Ecto neural progenitor cell (in vitro differentiated cells): ENCODE results near the gene SCNM1.
"Not testable (repeated sequence)": the region's sequence is repeated elsewhere in the genome, so short reads cannot be mapped to it uniquely, and the experiment has no call there.

Source experiments
- DNase-seq: peaks from one replicate; pipeline ENCODE4 v3.0.0-alpha.2; 2018; ENCODE audit warnings: low spot score

Gene SCNM1

DNA sequence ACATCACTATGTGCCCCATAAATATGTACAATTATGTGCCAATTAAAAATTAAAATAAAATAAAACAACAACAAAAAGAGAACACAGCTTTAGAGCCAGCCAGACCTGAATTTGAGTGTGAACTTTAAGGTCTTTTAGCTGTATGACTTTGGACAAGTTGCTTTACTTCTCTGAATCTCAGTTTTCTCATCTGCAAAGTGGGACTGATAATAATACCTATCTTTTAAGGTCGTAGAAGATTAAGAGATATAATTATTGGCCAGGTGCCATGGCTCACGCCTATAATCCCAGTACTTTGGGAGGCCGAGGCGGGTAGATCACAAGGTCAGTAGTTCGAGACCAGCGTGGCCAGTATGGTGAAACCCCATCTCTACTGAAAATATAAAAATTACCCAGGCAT is 27.4 kb downstream of the SCNM1 start:
- no peak for DNase-seq

DNA sequence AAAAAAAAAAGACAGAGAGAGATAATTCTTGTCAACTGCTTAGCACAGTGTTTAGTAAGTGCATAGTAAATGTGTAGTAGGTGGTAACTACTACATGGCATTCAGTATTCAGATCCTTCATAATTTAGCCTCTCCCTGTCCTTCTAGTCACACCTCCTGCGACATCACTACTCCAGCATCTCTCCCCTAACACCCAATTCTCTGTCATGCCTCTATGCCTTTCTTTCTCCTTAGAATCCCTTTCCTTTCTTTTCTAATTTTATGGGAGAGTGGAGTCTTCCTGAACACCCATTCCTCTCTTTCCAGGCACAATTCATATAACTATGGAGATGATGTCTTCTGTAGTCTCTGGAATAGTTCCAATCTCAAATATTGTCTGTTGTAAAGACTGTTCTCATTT is 27.9 kb downstream of the SCNM1 start:
- DNase-seq: no peak

DNA sequence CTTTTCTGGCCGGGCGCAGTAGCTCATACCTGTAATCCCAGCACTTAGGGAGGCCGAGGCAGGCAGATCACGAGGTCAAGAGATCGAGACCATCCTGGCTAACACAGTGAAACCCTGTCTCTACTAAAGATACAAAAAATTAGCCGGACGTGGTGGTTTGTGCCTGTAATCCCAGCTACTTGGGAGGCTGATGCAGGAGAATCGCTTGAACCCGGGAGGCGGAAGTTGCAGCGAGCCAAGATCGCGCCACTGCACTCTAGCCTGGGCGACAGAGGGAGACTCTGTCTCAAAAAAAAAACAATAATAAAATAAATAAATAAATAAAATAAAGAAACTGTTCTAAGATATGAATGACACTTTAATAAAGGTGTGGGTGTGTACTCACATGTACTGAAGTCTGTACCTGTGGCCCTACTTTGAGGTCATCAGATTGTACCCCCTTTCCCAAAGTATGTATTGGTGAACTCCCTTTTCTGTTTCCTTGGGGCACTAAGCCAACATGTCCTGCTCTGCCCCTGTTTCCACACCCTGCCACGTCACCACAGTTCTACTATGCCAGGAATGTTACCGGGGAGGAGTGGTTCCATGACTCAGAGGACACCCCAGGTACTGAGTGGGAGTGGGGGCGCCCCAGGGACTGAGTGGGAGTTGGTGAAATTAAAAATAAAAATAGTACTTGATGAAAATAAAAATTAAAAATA is 29.1 kb downstream of the SCNM1 start:
- DNase-seq: not testable (repeated sequence)

DNA sequence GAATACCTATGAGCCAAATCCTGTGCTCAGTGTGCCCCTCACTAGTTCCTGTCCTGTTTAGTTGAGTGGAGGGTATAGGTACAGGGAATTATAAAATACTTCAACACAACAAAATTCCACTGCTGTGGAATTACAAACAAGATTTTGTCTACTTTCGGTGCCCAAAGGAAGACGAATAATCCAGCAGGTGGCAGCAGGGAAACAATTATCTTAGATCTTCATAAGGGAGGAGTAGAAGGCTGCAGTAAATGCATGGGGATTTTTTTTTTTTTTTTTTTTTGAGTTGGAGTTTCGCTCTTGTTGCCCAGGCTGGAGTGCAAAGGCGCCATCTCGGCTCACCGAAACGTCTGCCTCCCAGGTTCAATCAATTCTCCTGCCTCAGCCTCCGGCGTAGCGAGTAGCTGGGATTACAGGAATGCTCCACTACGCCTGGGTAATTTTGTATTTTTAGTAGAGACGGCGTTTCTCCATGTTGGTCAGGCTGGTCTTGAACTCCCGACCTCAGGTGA is 30.4 kb downstream of the SCNM1 start:
- DNase-seq: peak; percentile 52

DNA sequence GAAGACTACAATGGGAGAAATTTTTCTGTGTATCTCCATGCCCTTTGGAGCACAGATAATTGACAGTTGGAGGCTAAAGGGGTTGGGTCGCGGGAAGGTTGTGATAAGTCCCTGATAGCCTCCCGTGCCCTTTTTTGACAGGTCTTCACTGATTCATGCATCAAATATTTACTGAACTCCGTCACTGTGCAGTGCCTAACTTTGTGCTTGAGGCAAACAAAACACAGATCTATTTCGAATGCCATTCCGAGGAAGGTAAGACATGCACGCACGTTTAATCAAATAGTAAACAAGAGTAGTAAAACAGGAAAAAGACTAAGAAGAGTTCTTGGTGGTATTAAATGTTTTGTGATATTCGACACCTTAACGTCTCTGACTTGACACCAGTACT is 31.9 kb downstream of the SCNM1 start:
- DNase-seq: no peak

DNA sequence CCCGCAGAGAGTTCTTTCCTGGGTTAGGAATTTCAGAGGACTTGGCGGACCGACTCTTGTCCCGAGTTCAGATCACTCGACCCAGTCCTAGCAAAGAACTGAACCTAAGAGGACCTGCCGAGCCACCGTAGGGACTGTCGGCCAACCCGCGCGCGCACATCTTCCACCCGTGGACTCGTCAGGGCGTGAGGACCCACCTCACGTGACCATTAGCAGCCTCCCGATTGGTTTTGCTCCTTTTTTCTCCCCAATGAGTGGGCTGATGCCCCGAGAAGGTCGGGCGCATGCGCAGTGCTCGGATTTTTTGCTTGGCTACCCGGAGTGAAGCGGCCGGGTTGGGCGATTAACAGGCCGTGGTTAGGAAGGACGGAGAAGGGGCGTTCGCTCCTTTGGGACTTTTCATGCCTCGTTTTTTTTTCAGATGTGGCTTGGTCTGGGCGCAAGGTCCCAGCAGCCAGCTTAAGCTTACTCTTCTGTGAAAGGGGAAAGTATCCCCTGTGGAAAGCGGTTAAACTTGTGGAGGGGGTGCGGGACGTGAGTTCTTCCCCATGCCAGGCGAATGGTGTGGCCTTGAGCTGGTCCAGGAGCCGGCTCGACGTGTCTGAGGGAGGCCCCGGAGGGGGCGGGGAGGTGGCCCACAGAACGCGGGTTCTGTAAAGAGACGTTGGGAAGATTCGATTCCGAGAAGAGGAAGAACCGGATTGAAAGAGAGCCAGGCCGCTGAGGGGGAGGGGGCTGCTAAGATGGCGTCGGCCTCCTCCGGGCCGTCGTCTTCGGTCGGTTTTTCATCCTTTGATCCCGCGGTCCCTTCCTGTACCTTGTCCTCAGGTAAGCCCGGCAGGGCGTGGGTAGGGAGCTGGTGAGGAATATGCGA is 32.5 kb downstream of the SCNM1 start, which contains the start of gene PIP5K1A:
PIP5K1A (plus strand) TSS at position 299 of the 874 bp plus-strand sequence; CDS start at position 744, 445 bp downstream.
- DNase-seq: peak; percentile 98

DNA sequence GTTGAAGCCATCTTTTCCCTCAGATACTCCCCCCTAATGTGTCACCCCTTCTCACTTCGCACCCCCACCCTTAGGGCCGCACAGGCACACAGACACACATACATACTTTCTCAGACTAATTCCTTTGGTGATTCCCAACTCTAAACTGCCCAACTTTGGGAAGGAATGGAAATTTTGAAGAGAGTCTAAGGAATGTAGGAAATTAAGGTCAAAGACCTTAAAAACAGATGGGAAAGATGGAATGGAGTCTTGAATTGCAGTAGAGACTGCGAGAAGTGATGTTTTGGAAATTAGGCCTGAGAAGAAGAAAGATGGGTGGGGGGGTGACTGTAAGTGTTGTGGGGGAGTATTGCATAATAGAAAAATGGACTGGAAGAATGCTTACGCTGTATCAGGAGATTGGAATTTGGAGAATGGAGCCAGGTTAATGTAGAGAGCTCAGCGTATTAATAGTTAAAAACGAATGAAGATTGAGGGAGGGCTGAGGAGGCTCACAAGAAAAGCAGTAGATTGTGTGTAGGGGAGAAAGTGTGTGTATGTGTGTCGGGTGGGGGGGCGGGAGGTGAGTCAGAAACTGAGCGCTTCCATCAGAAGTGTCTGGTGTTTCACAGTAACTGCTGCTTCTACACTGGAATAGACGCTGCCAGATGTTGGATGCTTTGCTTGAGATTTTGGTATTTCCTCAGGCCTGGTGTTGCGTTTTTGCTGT is 34.1 kb downstream of the SCNM1 start:
- DNase-seq: no peak

DNA sequence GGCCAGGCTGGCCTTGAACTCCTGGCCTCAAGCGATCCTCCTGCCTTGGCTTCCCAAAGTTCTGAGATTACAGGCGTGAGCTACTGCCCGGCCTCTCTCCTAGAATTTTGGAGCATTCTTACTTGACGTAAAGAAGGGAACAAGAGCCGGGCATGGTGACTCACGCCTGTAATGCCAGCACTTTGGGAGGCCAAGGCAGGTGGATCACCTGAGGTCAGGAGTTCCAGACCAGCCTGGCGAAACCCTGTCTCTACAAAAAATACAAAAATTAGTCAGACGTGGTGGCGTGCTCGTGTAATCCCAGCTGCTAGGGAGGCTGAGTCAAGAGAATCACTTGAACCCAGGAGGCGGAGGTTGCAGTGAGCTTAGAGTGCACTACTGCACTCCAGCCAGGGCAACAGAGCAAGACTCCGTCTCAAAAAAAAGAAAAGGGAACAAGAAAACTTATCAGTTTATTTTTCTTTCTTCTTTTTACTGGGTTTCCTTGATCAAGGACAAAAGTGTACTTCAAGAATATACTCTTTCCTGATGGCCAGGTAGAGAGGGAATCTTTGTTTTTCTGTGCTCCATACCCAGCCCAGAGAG is 39.5 kb downstream of the SCNM1 start:
- not testable (repeated sequence) for DNase-seq

DNA sequence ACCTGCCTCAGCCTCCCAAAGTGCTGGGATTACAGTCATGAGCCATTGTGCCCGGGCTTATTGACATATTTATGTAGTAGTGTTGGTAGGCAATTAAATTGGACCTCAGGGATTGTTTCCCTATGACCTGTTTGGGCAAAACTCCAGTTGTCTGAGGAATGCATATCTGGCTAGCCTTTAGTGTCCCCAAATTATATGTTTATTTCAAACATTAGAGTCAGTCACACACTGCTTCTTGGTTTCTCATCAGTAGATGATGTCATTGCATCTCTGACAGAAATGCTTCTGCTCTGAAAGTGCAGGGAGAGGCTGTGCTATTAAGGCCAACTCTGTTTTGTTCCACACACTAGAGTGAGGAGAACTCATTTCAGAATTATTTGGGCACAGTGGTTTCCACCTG is 44.9 kb downstream of the SCNM1 start:
- no peak for DNase-seq

DNA sequence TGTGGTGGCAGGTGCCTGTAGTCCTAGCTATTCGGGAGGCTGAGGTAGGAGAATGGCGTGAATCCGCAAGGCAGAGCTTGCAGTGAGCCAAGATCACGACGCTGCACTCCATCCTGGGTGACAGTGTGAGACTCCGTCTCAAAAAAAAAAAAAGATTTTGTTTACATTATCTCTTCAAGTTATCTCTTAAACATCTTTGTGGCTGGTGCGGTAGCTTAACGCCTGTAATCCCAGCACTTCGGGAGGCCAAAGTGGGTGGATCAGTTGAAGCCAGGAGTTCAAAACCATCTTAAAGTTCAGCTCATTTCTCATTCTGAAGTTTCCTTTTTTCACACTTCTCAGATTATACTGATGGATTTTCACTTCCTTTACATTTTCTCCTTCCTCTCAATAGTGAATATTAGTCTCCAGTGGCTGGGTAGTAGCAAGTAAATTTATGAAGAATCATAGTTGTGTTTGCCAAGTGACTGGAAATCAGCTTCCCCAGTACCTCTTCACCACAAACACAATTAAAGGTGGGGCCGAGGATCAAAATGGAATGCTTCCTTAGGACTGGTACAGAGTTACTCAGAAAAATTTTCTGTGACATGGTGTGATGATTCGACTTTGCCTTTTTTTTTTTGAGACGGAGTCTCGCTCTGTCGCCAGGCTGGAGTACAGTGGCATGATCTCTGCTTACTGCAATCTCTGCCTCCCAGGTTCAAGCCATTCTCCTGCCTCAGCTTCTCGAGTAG is 46.2 kb downstream of the SCNM1 start:
- DNase-seq: no peak

DNA sequence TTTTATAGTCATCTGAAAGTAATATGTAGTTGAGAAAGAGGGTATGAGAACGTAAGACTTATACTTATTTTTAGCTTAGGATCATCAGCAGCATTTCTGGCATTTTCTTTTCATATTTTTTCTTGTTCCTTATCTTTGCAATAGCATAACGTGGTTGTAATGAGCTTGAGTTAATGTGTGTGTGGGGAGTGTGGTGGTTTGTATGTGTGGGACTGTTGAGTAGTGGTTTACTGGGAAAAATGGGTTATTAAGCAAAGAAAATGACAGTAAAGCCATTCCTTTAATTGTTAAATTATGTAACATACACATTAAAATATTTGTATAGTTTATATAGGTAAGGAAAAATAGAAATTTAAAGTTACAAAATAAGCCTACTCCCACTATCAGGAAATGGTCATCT is 47.6 kb downstream of the SCNM1 start:
- no peak for DNase-seq
